ENCODE data around the gene VOPP1. TPM values are rescaled to one million over a fixed set of nuclear protein-coding genes. Genes with fewer than 3 reads are reported as not detected.

VOPP1 gene
- total RNA-seq, 1 experiment from 2014 or later: 63.9 TPM

- Mint-ChIP-seq H3K27me3 (ENCODE audit: low read depth) (no peaks in the 10 kb centered on the region), H3K9me3 (no peaks in the 10 kb centered on the region), H3K4me1 (peaks cover 76% of the 10 kb centered on the region), H3K36me3 (peaks cover 2% of the 10 kb centered on the region; the same call in 1 of the 2 replicates), H3K27ac (no peak overlapping the region), H3K4me3 (no peak overlapping the region)
- ChIA-PET CTCF (interaction anchor here (1.3 kb wide), 1 partner anchor 146 kb away, joined by 4 read pairs; no protein-coding TSS in a partner anchor), POLR2A (no interaction called here)
- TF ChIP-seq ZNF532 (CRISPR knock-in tag; IDR thresholded peaks at IDR 0.05; ENCODE audit: borderline replicate concordance): no peak
- no peak for TF ChIP-seq MXD4 (CRISPR knock-in tag; IDR thresholded peaks at IDR 0.05; ENCODE audit: borderline replicate concordance)
- no peak for TF ChIP-seq ZNF317 (CRISPR knock-in tag; IDR thresholded peaks at IDR 0.05; ENCODE audit: borderline replicate concordance, low read depth)
- no peak for TF ChIP-seq ERG (CRISPR knock-in tag; IDR thresholded peaks at IDR 0.05)
- TF ChIP-seq CREB1 (CRISPR knock-in tag; IDR thresholded peaks at IDR 0.05): no peak
- TF ChIP-seq EMX1 (CRISPR knock-in tag; IDR thresholded peaks at IDR 0.05): no peak
- TF ChIP-seq ZBTB43 (CRISPR knock-in tag; IDR thresholded peaks at IDR 0.05): no peak
- TF ChIP-seq SOX15 (CRISPR knock-in tag; IDR thresholded peaks at IDR 0.05): no peak
- TF ChIP-seq FOXJ3 (CRISPR knock-in tag; IDR thresholded peaks at IDR 0.05; ENCODE audit: borderline replicate concordance): no peak
- no peak for TF ChIP-seq GRHL2 (CRISPR knock-in tag; IDR thresholded peaks at IDR 0.05; ENCODE audit: insufficient replicate concordance, severe bottlenecking)
- no peak for TF ChIP-seq PREB (CRISPR knock-in tag; IDR thresholded peaks at IDR 0.05; ENCODE audit: borderline replicate concordance)
- TF ChIP-seq RELA (CRISPR knock-in tag; IDR thresholded peaks at IDR 0.05; ENCODE audit: borderline replicate concordance): no peak
- TF ChIP-seq KAT7 (CRISPR knock-in tag; IDR thresholded peaks at IDR 0.05; ENCODE audit: borderline replicate concordance): no peak
- TF ChIP-seq JAZF1 (CRISPR knock-in tag; IDR thresholded peaks at IDR 0.05): no peak
- TF ChIP-seq FOXP4 (CRISPR knock-in tag; IDR thresholded peaks at IDR 0.05): no peak
- no peak for TF ChIP-seq GABPB1 (CRISPR knock-in tag; IDR thresholded peaks at IDR 0.05)
- TF ChIP-seq CREM (CRISPR knock-in tag; IDR thresholded peaks at IDR 0.05): no peak
- no peak for TF ChIP-seq FOXP1 (CRISPR knock-in tag; IDR thresholded peaks at IDR 0.05; ENCODE audit: borderline replicate concordance)
- no peak for TF ChIP-seq ZNF232 (CRISPR knock-in tag; IDR thresholded peaks at IDR 0.05)
- DNase-seq (ENCODE audit: low spot score) (no peak), ATAC-seq (no peak)
Measured at GRCh38 chr7:55561690-55562089, 10.6 kb downstream of the VOPP1 start.

All from WTC11 (cell line).